Lung (tissue), 12 donors: ENCODE measurements around the gene PCDH9. TPM values are rescaled to one million over a fixed set of nuclear protein-coding genes. Genes with fewer than 3 reads are reported as not detected.

ENCODE experiments used
- ATAC-seq: fragments of 200-7000 bp; cut with Tn5 transposase; one replicate; pipeline ENCODE4 v1.9.1; 2020; ENCODE audit warnings: moderate number of reproducible peaks; ENCODE audit not compliant: insufficient read depth, low FRiP score
- DNase-seq, 3 donors: peaks; one replicate each; pipeline ENCODE4 v3.0.0-alpha.2; 2013 to 2017
- H3K27ac ChIP-seq, 2 donors: one replicate each; pipeline ENCODE4 v1.5.1; 2013; ENCODE audit warnings: mild to moderate bottlenecking in 2 of 2, moderate library complexity in 2 of 2, control low read depth in 1 of 2, inconsistent platforms in 1 of 2, low read depth in 1 of 2, low read length in 1 of 2
- H3K27me3 ChIP-seq, 3 donors: one replicate each; pipeline ENCODE4 v1.5.1; 2013; ENCODE audit warnings: low read length in 2 of 3; ENCODE audit not compliant: control insufficient read depth in 3 of 3, insufficient read depth in 3 of 3
- H3K36me3 ChIP-seq, 4 donors: one replicate each; pipeline ENCODE4 v1.5.1; 2013; ENCODE audit warnings: low read length in 4 of 4, mild to moderate bottlenecking in 1 of 4, moderate library complexity in 1 of 4; ENCODE audit not compliant: control insufficient read depth in 4 of 4, insufficient read depth in 4 of 4
- H3K4me1 ChIP-seq, 5 donors: one replicate each; pipeline ENCODE4 v1.5.1; 2013; ENCODE audit warnings: low read length in 5 of 5, mild to moderate bottlenecking in 2 of 5, moderate library complexity in 1 of 5; ENCODE audit not compliant: control insufficient read depth in 5 of 5, insufficient read depth in 5 of 5
- H3K4me3 ChIP-seq: one replicate; pipeline ENCODE4 v1.5.1; 2013; ENCODE audit warnings: mild to moderate bottlenecking, control low read depth, moderate library complexity
- H3K9ac ChIP-seq, 2 donors: one replicate each; pipeline ENCODE4 v1.5.1; 2013; ENCODE audit warnings: low read length in 2 of 2, control low read depth in 1 of 2; ENCODE audit not compliant: insufficient read depth in 1 of 2
- H3K9me3 ChIP-seq, 4 donors: one replicate each; pipeline ENCODE4 v1.5.1; 2013; ENCODE audit warnings: low read length in 3 of 4, mild to moderate bottlenecking in 1 of 4, moderate library complexity in 1 of 4; ENCODE audit not compliant: control insufficient read depth in 4 of 4, insufficient read depth in 3 of 4
- CTCF ChIP-seq: IDR thresholded peaks from 2 replicates; pipeline ENCODE4 v1.5.1; 2012; ENCODE audit warnings: mild to moderate bottlenecking; ENCODE audit errors: control extremely low read depth, extremely low read depth
- WGBS, 2 donors: extraction: QIAGEN DNeasy Blood & Tissue Kit; methylation state at CpG; one replicate each; pipeline ENCODE4 v1.1.7; 2013; 5-methylcytosine and 5-hydroxymethylcytosine counted together
- polyA plus RNA-seq, 2 donors: library from polyadenylated mRNA; stranded (reverse); fragments of 200-250 nt; gene quantifications; one replicate each; pipeline ENCODE4 v1.2.1, GENCODE V29; 2013
- total RNA-seq, 2 donors: library from RNA; depleted of rRNA in 1 of 2; stranded (reverse); fragments of >200 nt in 1 of 2; gene quantifications; one replicate each; pipeline ENCODE4 v1.2.1, GENCODE V29; 2014 to 2021
- donor health status: control.
- donor health status: control.
- donor health status: Bipolar disorder and iron deficiency.
- donor health status: healthy.
- donor health status: DM: yes; HTN: yes; CAD: no.

PCDH9 gene
- total and polyA plus RNA-seq, 4 donors = 0.68 to 22.2 (median 4.1) TPM

- ATAC-seq (no peak), DNase-seq (peak in 1 of 3 donors; percentile 14)
- TF ChIP-seq CTCF = no peak
- Histone ChIP-seq H3K27ac (no peak overlapping the region), H3K4me1 (no peaks in the 10 kb centered on the region), H3K27me3 (no peaks in the 10 kb centered on the region), H3K9ac (no peak overlapping the region), H3K9me3 (no peaks in the 10 kb centered on the region), H3K4me3 (no peak overlapping the region), H3K36me3 (no peaks in the 10 kb centered on the region)
- WGBS, 2 donors = 88 to 100% methylated on average over 1 of the region's 1 CpG
These were observed 62.7 kb downstream of the PCDH9 start for GRCh38 chr13:67167420-67167819.

- no peak overlapping the region for H3K4me3 ChIP-seq
- H3K36me3 ChIP-seq = no peaks in the 10 kb centered on the region
- H3K27me3 ChIP-seq = no peaks in the 10 kb centered on the region
- H3K4me1 ChIP-seq = no peaks in the 10 kb centered on the region
- no peak for TF ChIP-seq CTCF
- H3K27ac ChIP-seq = no peak overlapping the region
- peaks cover 0 to under 1% (median 0%) of the 10 kb centered on the region in 4 donors for H3K9me3 ChIP-seq
- no peak overlapping the region for H3K9ac ChIP-seq
- no peak for DNase-seq
- WGBS, 2 donors = 94 to 97% methylated on average over 3 of the region's 3 CpGs
- ATAC-seq = no peak
These were observed 69.0 kb downstream of the PCDH9 start for GRCh38 chr13:67161176-67161575.

- H3K9me3 ChIP-seq = peaks cover 0 to 7% (median 0%) of the 10 kb centered on the region in 4 donors
- no peak for DNase-seq
- no peaks in the 10 kb centered on the region for H3K4me1 ChIP-seq
- no peaks in the 10 kb centered on the region for H3K27me3 ChIP-seq
- no peak for TF ChIP-seq CTCF
- H3K9ac ChIP-seq = no peak overlapping the region
- ATAC-seq = no peak
- no peaks in the 10 kb centered on the region for H3K36me3 ChIP-seq
- H3K4me3 ChIP-seq = no peak overlapping the region
- WGBS, 2 donors = 91 to 92% methylated on average over 5 of the region's 5 CpGs
- no peak overlapping the region for H3K27ac ChIP-seq
These were observed 71.2 kb downstream of the PCDH9 start for GRCh38 chr13:67158903-67159302.

GRCh38 chr13:67156723-67157060, 73.4 kb downstream of the PCDH9 start:
- ATAC-seq = no peak
- whole genome bisulfite sequencing, 2 donors = 75 to 80% methylated on average over 7 of the region's 7 CpGs
- Histone ChIP-seq H3K9me3 (peaks cover 0 to 7% (median 0%) of the 10 kb centered on the region in 4 donors), H3K4me1 (no peaks in the 10 kb centered on the region), H3K27me3 (no peaks in the 10 kb centered on the region), H3K36me3 (no peaks in the 10 kb centered on the region), H3K4me3 (no peak overlapping the region), H3K27ac (no peak overlapping the region), H3K9ac (no peak overlapping the region)
- DNase-seq = no peak
- TF ChIP-seq CTCF = no peak
